Epidermal melanocyte (primary cell): ENCODE measurements around the gene DYSF.
"Not testable (repeated sequence)": the region's sequence is repeated elsewhere in the genome, so short reads cannot be mapped to it uniquely, and the experiment has no call there.

Experiments used
- DNase-seq: peaks from one replicate; pipeline ENCODE4 v3.0.0; 2011; ENCODE audit warnings: low spot score; ENCODE audit not compliant: insufficient read length

The DYSF gene

DNA sequence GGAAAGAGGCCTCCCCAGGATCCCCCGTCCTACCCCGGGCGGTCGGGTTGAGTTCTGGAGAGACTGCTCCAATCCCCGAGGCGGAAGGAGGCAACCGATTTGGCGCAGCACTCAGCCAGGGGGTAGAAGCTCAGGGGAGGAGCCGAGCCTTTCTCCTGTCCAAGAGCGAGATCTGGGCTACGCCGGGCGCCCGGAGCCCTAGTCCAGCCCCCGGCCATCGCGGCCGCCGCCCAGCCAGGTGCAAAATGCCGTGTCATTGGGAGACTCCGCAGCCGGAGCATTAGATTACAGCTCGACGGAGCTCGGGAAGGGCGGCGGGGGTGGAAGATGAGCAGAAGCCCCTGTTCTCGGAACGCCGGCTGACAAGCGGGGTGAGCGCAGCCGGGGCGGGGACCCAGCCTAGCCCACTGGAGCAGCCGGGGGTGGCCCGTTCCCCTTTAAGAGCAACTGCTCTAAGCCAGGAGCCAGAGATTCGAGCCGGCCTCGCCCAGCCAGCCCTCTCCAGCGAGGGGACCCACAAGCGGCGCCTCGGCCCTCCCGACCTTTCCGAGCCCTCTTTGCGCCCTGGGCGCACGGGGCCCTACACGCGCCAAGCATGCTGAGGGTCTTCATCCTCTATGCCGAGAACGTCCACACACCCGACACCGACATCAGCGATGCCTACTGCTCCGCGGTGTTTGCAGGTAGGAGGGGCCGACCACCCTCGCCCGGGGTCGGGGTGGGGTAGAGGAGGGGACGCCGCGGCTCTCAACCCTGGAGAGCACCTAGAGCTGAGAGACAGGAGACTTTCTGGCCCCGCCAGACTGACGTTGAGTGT is at the start of gene DYSF:
Gene DYSF, plus strand, starts transcription at position 158 of the 817 bp plus-strand sequence.
- DNase-seq, result no peak

DNA sequence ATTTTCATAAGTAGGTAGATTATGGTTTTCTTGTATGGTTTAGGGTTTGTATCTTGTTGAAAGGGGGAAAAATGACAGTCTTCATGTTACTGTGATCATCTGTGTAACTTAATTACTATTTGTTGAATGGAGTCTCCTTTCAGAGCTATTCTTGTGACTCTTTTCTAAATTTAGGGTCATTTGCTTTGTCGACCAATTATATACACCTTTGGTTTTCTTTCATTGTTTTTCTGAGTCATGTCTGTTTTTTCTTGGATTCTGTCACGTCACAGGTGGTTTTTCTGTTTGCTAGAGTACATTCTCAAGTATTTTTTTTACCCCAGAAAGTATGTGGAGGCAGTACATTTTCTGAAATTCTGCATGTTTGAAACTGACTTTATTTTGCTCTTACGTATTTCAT is 43.8 kb upstream of the DYSF start:
- no peak for DNase-seq

DNA sequence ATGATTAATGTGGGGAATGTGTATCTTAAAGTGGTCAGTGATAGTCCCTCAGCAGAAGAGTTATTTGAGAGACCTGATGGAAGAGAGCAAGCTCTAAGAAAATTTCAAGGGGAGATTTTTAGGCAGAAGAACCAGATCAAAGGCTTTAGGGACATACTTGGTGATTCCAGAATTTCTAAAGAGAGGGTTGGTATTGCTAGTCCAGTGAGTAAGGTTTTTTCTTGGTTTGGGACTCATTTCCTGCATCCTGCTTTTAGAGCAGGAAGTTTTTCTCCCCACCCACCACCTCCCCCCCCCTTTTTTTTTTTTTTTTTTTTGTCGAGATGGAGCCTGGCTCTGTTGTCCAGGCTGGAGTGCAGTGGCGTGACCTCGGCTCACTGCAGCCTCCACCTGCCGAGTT is 42.7 kb upstream of the DYSF start:
- DNase-seq, result no peak

DNA sequence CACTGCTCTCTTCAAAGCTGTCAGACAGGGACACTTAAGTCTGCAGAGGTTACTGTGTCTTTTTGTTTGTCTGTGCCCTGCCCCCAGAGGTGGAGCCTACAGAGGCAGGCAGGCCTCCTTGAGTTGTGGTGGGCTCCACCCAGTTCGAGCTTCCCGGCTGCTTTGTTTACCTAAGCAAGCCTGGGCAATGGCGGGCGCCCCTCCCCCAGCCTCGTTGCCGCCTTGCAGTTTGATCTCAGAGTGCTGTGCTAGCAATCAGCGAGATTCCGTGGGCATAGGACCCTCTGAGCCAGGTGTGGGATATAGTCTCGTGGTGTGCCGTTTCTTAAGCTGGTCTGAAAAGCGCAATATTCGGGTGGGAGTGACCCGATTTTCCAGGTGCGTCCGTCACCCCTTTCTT is 36.5 kb upstream of the DYSF start:
- DNase-seq, result not testable (repeated sequence)

DNA sequence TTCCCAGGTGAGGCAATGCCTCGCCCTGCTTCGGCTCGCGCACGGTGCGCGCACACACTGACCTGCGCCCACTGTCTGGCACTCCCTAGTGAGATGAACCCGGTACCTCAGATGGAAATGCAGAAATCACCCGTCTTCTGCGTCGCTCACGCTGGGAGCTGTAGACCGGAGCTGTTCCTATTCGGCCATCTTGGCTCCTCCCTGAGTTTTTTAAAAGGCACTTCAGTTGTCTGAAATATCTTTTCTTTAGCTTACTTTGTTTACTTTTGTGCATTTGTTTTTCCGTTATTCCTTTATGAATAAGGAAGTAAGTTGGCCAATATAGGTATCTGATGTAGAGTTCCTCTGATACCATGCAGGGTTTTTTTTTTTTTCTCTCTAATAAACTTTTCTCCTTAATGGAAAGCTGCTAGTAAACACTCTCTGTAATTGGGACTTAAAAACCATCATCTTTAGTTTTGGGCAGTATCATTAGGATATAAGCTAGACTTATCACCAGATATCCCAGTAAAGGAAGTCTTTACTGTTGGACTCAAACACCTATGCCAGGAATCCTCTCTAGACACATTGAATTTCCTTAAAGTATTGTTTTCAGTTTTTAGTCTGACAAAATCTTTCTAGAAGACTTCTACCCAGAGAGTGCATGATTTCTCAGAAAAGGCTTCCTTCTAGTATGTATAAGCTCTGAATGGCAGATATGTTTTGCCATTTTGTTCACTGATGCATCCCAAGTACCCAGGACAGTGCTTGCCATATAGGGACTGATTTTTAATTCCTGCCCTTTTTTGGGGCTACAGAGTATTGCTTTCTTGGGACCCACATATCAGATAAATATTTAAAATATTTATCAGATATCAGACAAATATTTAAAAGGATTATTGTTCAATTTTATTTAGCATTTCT is 35.8 kb upstream of the DYSF start:
- no peak for DNase-seq

DNA sequence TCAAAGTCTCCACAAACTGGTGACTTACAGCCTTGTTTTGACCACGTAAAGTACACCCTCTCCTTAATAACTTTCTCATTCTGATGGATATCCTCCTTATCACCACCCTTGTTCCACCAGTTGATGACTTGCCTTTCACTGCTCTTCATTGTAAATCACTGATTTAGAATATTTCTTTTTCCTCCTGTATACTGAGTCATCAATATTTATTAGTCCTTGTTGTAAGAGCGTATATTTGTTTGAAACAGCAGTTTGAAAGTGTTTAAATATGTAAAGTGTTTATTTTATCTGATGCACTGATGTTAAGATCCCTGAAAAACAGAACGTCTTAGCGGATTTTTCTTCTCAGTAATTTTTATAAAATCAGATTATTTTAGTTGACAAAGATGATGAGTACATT is 34.2 kb upstream of the DYSF start:
- no peak for DNase-seq

DNA sequence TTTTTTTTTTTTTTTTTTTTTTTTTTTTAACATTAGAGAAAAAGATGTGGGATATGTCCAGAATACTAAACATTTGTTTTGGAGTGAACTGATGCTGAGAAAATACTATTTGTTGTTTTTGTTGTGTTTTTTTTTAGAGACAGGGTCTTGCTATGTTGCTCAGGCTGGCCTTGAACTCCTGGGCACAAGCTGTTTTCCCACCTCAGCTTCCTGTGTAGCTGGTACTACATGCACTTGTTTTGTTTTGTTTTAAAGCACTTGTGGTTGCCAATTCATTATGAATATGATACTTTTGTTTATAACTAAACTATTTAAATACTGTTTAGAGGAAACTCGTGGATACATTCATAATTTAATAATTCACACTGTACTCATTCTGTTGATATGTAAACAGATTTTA is 33.4 kb upstream of the DYSF start:
- DNase-seq, result no peak

DNA sequence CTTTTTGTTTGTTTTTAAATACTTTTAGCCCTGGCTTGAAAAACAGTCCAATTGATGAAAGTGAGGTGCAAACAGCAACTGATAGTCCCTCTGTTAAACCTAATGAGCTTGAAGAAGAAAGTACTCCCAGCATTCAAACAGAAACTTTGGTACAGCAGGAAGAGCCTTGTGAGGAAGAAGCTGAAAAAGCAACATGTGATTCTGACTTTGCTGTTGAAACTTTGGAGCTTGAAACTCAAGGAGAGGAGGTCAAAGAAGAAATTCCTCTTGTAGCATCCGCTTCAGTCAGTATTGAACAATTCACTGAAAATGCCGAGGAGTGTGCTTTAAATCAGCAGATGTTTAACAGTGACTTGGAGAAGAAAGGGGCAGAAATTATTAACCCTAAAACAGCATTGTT is 30.6 kb upstream of the DYSF start:
- no peak for DNase-seq

DNA sequence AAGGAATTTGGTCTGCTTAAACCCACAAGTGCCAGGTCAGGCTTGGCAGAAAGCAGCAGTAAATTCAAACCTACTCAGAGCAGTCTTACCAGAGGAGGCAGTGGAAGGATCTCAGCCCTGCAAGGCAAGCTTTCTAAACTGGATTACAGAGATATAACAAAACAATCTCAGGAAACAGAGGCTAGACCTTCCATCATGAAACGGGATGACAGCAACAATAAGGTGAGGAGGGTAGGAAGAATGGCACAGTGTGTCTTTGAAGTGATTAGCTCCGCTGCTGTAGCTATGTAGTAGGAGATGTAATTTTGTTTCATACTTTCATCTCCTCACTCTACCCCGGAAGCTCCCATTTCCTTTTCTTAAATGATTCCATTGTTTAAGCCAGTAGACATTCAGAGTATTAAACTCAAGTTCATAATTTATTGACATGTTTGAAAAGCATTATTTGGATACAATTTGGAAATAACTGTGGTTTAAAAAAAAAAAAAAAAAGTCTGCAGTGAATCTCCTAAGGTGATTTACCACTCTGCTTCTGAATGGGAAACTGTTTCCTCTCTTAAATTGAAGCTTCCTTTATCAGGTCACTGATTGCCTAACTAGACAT is 29.4 kb upstream of the DYSF start:
- no peak for DNase-seq

DNA sequence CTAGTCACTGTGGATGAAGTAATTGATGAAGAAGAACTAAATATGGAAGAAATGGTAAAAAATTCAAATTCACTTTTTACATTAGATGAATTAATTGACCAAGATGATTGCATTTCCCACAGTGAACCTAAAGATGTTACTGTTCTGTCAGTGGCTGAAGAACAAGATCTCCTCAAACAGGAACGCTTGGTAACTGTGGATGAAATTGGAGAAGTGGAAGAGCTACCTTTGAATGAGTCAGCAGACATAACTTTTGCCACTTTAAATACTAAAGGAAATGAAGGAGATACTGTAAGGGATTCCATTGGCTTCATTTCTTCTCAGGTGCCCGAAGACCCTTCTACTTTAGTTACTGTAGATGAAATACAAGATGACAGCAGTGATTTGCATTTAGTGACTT is 26.6 kb upstream of the DYSF start:
- no peak for DNase-seq

DNA sequence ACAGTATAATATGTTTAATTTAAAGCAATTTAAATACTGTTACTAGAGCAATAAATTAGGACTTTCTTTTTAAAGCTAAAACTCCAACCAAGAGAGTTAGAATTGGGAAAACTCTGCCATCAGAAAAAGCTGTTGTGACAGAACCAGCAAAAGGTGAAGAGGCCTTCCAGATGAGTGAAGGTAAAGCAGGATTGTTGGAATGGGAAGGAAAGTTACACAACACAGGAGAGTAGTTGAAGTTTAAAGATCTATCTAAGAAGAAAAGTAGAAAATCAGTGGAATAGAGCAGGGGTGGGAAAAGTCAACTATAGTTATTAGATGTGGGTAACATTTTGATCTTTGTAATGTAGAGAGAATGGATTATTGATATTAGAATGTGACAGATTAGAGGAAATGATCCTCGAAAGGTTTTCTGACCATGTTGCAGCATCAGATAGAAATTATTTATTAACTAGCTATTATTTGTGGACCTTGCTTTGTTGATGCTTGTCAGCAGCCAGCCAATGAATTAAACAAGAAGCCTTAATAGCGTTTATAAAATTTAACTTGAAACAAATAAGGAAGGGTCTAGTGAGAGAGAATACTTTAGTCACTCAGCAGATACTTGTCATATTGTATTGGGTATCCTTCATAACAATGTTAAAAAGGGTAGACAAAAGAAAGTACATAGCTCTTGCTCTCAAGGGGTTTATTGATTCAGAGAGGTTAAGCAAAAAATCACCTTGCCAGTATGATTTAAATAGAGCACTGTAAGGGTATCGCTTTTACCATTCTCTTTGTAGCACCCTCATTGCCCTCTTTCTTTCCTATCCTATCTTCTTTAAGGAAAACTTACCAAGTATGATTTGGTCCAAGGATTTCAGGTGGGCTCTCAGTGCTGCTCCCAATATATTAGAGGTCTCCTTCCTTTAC is 24.6 kb upstream of the DYSF start:
- DNase-seq, result no peak

DNA sequence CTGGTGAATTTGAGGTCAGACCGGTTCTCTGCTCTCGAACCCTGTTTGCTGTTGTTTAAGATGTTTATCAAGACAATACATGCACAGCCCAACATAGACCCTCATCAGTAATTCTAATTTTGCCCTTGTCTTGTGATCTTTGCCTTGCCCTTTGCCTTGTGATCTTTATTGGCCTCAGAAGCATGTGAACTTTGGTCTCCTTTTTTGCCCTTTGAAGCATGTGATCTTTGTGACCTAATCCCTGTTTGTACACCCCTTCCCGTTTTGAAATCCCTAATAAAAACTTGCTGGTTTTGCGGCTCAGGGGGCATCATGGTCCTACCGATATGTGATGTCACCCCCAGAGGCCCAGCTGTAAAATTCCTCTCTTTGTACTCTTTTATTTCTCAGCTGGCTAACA is 8.2 kb upstream of the DYSF start:
- not testable (repeated sequence) for DNase-seq

DNA sequence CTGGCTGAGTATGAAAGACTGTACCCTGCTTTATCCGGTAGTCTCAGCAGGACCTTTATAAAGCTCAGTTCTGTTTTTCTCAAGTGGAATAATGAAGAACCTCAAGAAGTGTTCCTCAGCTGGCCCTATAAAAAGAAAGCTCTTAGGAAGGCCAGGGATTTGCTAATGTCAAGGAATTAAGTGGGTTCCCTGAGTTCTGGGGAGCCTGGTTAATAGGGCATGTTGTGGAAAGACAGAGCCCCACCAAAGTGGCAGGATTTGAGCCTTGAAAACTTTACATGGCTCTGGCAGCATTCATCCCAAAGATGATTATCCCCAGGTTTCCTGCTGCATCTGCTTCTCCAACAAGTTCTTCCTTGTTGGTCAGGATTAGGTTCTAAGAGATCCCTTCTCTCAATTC is 6.9 kb upstream of the DYSF start:
- no peak for DNase-seq

DNA sequence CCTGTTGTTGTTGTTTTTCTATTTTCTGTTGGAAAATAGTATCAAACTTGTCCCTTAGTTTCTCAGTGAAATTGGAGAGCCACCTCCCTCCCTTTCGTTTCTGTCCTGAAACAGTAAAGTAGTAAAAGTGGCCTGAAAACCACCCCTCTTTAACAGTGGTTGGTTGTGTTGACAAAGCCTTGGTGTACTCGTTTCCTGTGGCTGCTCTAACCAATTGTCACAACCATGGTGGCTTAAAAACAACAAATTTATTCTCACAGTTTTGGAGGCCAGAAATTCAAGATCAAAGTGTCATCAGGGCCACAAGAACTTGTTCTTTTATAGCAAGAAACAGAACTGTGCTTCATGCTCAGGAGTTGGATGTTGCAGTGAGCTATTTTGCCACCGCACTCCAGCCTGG is 4.0 kb upstream of the DYSF start:
- no peak for DNase-seq

DNA sequence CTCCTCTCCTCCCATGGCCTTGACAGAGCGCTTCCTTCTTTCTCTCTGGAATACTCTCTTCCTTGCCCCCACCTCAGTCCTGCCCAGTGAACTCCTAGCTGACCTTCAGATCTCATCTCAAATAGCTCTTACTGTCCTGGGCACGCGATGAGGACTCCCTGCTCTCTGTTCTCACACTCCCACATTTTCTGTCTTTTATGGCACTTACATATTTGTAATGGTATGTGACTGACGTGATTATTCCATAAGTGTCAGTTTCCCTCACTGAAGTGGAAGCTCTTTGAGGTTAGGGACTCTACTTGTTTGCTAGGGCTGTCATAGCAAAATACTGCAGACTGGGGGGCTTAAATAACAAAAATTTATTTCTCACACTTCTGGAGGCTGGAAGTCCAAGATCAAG is 1.7 kb upstream of the DYSF start:
- no peak for DNase-seq

DNA sequence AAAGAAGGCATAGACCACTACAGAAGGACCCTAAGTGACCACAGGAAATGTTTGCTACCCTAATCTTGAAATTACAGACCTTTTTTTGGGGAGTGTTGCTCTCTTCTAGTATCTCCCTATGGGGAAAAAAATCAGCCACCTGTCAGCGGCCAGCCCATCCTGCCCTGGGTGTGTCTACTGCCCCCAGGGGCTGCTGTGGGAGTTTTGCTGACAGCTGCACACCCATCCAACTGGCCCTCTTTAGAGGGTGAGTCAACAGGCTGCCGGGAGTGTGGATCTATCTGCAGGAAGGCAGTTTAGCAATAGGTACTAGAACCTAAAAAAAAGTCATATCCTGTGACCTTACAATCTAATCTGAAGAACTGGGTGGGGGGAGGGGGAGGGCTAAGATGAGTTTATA is 796 bp upstream of the DYSF start:
- no peak for DNase-seq

DNA sequence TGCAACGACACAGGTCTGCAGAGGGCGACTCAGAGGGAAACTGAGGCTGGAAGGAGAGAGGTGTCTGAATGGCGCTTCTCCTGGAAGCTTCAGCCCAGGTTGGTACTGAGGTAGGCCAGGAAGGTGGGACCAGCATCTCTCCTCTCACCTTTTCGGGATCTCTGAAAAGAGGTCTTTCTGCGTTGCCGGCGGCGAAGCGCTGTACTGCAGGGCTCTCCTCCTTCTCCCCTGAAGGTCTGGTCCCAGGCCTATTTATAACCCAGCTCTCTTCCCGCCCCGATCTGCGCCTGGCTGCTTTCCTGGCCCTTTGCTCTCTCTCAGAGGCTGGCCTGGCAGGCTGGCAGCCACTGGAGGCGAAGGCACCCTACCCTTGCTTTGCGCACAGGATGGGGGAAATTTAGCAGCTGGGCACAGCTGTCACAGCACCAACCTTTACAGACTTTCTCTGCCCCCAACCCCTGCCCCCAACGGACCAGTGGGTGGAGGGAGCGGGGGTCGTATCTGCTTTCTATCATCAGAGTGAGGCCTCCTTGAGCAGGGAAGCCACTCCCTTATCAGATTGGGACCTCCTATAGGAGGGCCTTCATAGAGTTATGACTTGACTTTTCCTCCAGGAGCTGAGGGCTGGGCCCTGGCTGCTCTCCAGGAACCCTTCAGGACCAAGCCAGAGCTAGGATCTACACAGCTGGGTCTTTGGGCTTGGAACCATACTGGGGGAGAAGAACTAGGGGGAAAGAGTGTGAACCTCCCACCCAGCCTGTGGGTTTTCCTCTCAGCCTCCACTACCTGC is 1.1 kb downstream of the DYSF start:
- DNase-seq, result no peak

DNA sequence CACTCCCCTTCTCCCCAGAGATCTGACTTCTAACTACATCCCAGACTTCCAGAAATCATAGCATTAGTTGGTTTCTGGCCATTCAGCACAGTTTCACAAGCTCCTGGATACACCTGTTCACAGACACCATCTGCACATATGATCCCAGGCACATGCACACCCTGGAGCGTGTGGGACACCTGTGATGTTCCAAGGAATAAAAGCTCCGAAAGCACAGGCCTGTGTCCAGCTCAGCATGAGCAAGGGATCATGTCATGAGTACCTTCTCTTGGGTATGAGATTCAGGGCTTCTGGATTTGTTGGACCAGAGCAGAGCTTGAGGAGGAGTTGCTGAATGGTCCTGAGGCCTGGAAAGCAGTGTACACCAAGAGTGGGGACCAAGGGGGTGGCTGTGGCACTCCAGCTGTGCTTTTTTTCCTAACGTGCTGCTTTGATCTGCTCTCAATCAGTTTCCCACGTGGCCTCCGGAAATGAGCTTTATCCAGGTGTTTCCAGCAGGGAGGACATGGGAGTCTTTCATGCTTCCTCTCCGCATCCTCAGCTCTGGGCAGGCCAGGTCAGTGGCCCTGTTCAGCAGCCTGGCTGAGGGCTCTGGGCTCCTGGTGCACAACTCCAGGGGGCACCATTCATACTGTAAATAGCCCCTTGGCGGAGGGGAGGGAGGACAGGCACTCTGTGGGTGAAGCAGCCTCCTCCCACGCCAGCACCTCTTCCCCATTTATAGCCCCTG is 1.8 kb downstream of the DYSF start:
- DNase-seq, result no peak

DNA sequence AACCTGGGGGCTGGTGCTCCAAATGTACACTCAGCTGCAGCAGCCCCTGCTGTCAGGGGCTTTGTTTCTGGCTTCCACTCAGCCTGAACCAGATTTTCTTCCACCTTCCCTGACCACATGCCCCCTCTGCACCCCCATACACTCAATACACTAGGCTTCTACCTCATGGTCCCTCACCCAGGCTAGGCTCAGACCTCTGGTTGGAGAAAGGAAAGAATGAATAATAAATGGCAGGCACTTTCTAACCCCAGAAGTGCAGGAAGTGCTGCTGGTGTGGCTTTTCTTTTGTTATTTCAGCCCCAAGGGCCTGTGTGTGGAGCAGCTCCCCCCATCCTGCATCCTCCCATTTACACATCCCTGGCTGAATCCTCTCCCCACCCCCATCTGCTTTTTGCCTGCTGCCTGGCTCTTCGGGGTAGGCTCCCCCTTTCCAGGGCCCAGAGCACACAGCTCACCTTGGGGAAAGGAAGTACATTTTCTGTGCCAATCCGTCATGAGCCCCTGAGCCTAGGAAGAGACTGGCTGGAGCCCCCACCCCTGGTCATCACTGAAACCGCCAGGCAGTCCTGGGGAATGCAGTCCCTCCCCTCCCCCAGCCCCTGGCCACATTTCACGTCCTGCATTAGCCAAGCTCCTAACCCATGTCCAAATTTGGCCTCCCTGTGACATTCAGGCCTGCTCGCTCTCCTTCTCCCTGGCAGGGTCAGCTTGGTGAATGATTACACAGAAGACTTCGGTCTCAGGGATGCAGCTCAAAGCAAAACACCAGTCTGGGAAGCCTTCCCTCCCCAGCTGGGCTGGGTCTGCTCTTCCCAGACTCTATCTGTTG is 2.6 kb downstream of the DYSF start:
- DNase-seq, result no peak
